GM12873 (cell line): ENCODE results near the gene FGGY.

Experiments used
- TF ChIP-seq, protein P1 (sequence below): IDR thresholded peaks from 2 replicates; pipeline ENCODE4 v1.5.1; 2012; ENCODE audit warnings: low read depth, mild to moderate bottlenecking, moderate library complexity, low read length, control low read depth; ENCODE audit not compliant: insufficient read depth; ENCODE audit errors: missing control alignments

The FGGY gene

DNA sequence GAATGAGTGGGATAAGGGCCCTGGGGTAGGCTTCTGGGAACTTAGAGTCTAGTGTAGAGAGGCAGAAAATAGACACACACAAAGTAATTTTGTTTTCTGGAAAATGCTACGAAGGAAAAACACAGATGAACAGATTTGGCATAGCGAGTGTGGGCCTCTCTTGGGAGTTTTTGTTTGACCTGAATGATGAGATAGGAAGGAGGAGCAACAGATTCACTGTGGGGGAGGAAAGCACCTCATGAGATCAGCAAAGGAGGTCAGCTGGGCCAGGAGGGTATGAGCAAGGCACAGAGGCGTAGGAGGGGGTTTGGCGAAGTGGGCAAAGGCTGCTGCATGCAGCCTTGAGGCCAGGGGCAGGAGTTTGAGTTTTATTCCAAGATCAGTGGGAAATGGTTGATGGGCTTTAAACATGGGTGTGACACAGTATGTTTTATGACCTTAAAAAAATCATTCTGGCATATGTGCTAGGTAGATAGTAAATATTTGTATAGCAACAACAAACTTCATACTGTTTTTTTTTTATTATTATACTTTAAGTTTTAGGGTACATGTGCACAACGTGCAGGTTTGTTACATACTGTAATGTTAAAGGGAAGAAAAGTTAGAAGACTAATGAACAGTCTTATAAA lies 57.9 kb downstream of the FGGY start:
- TF ChIP-seq, protein P1, sequence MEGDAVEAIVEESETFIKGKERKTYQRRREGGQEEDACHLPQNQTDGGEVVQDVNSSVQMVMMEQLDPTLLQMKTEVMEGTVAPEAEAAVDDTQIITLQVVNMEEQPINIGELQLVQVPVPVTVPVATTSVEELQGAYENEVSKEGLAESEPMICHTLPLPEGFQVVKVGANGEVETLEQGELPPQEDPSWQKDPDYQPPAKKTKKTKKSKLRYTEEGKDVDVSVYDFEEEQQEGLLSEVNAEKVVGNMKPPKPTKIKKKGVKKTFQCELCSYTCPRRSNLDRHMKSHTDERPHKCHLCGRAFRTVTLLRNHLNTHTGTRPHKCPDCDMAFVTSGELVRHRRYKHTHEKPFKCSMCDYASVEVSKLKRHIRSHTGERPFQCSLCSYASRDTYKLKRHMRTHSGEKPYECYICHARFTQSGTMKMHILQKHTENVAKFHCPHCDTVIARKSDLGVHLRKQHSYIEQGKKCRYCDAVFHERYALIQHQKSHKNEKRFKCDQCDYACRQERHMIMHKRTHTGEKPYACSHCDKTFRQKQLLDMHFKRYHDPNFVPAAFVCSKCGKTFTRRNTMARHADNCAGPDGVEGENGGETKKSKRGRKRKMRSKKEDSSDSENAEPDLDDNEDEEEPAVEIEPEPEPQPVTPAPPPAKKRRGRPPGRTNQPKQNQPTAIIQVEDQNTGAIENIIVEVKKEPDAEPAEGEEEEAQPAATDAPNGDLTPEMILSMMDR, result no peak

GRCh38 chr1:59355361-59355760 lies 58.5 kb downstream of the FGGY start:
- TF ChIP-seq, protein P1, result no peak

- TF ChIP-seq, protein P1, result no peak
These were observed 59.7 kb downstream of the FGGY start for GRCh38 chr1:59356627-59357026.

GRCh38 chr1:59357645-59358320 lies 60.9 kb downstream of the FGGY start:
- TF ChIP-seq, protein P1, result no peak

DNA sequence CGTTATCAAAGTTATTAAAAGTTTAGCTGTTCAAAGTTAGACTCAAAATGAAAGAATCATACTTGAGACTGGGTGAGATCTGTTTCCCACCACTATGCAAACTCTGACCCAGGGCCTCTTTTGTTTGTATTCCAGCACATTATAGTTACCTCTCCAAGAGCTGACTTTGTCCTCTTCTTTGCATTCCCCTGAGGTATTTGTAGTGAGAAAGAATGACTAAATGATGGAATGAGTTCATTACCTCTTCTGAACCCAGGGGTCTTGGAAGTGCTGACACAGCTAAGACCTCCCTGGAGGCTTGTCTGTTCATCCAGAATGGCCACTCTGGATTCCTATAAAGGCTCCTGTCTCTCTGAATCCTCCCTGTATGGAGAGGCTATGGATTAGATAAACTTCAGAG lies 62.4 kb downstream of the FGGY start:
- TF ChIP-seq, protein P1, result no peak

DNA sequence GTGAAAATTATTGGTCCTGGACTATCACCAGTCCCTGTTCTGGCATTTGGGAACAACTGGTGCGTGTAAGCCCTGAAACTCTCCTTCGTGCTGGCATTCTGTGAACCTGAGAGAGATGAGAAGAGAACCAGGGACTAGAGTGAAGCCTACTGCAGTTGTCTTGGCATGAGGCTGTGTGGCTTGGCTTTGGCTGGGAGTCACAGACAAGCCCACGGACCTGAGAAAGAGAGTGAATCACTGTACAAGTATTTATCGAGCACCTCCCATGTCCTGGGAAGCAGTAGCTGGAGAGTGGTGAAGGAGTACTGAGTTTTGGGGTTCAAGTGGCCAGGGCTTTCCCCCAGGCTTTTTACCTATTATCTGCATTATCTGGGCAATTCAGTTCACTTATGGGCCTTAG lies 63.3 kb downstream of the FGGY start:
- TF ChIP-seq, protein P1, result no peak

- TF ChIP-seq, protein P1, result no peak
These were observed 63.8 kb downstream of the FGGY start for GRCh38 chr1:59360729-59361128.
